Measurements from ENCODE around the gene UBE2D3.
"Not testable (repeated sequence)": the region's sequence is repeated elsewhere in the genome, so short reads cannot be mapped to it uniquely, and the experiment has no call there.

UBE2D3 gene

GRCh38 chr4:102826890-102827673, at the start of gene UBE2D3:
Gene UBE2D3, minus strand, starts transcription at chr4:102827551. Its CDS starts 1,043 bp downstream, at chr4:102826508.
- DNase-seq (ENCODE audit: extremely low read depth in 1 of 2, low read depth in 1 of 2), result peak; percentile 84 to 89

GRCh38 chr4:102871772-102872171, 44.4 kb upstream of the UBE2D3 start:
- DNase-seq (ENCODE audit: extremely low read depth in 1 of 2, low read depth in 1 of 2), result no peak

GRCh38 chr4:102869569-102870197, 42.3 kb upstream of the UBE2D3 start:
- DNase-seq (ENCODE audit: extremely low read depth in 1 of 2, low read depth in 1 of 2), result no peak

GRCh38 chr4:102868781-102869568, 41.6 kb upstream of the UBE2D3 start, which contains the start of gene CISD2:
Gene CISD2, plus strand, starts transcription at chr4:102868992. Its CDS starts 93 bp downstream, at chr4:102869085.
- peak; percentile 81 to 82 for DNase-seq (ENCODE audit: extremely low read depth in 1 of 2, low read depth in 1 of 2)

GRCh38 chr4:102868153-102868780, 40.9 kb upstream of the UBE2D3 start:
- DNase-seq (ENCODE audit: extremely low read depth in 1 of 2, low read depth in 1 of 2), result no peak

- no peak for DNase-seq (ENCODE audit: extremely low read depth in 1 of 2, low read depth in 1 of 2)
Measured at GRCh38 chr4:102867278-102868152, 40.2 kb upstream of the UBE2D3 start.

- not testable (repeated sequence) for DNase-seq (ENCODE audit: extremely low read depth in 1 of 2, low read depth in 1 of 2)
Measured at GRCh38 chr4:102865327-102865726, 38.0 kb upstream of the UBE2D3 start.

- DNase-seq (ENCODE audit: extremely low read depth in 1 of 2, low read depth in 1 of 2), result no peak
Measured at GRCh38 chr4:102862747-102863146, 35.4 kb upstream of the UBE2D3 start.

- no peak for DNase-seq (ENCODE audit: extremely low read depth in 1 of 2, low read depth in 1 of 2)
Measured at GRCh38 chr4:102862016-102862415, 34.7 kb upstream of the UBE2D3 start.

GRCh38 chr4:102860611-102861324, 33.4 kb upstream of the UBE2D3 start:
- DNase-seq (ENCODE audit: extremely low read depth in 1 of 2, low read depth in 1 of 2), result no peak

- no peak for DNase-seq (ENCODE audit: extremely low read depth in 1 of 2, low read depth in 1 of 2)
Measured at GRCh38 chr4:102858828-102859464, 31.6 kb upstream of the UBE2D3 start.

- DNase-seq (ENCODE audit: extremely low read depth in 1 of 2, low read depth in 1 of 2), result no peak
Measured at GRCh38 chr4:102850370-102850769, 23.0 kb upstream of the UBE2D3 start.

GRCh38 chr4:102849579-102850104, 22.3 kb upstream of the UBE2D3 start:
- no peak for DNase-seq (ENCODE audit: extremely low read depth in 1 of 2, low read depth in 1 of 2)

GRCh38 chr4:102847687-102848086, 20.3 kb upstream of the UBE2D3 start:
- DNase-seq (ENCODE audit: extremely low read depth in 1 of 2, low read depth in 1 of 2), result no peak

- DNase-seq (ENCODE audit: extremely low read depth in 1 of 2, low read depth in 1 of 2), result no peak
Measured at GRCh38 chr4:102843938-102844337, 16.6 kb upstream of the UBE2D3 start.

- DNase-seq (ENCODE audit: extremely low read depth in 1 of 2, low read depth in 1 of 2), result no peak
Measured at GRCh38 chr4:102843273-102843672, 15.9 kb upstream of the UBE2D3 start.

GRCh38 chr4:102842367-102842766, 15.0 kb upstream of the UBE2D3 start:
- DNase-seq (ENCODE audit: extremely low read depth in 1 of 2, low read depth in 1 of 2), result no peak

- no peak for DNase-seq (ENCODE audit: extremely low read depth in 1 of 2, low read depth in 1 of 2)
Measured at GRCh38 chr4:102836596-102836995, 9.2 kb upstream of the UBE2D3 start.

- DNase-seq (ENCODE audit: extremely low read depth in 1 of 2, low read depth in 1 of 2), result no peak
Measured at GRCh38 chr4:102832667-102833066, 5.3 kb upstream of the UBE2D3 start.
